A172 (cell line): ENCODE measurements around the gene SUOX. TPM values are rescaled to one million over a fixed set of nuclear protein-coding genes. Genes with fewer than 3 reads are reported as not detected.
A peak's percentile ranks its signal among the peaks of the same experiment; 100 is the strongest.
"Not testable (repeated sequence)": the region's sequence is repeated elsewhere in the genome, so short reads cannot be mapped to it uniquely, and the experiment has no call there.

ENCODE experiments used
- DNase-seq: peaks from one replicate; pipeline ENCODE4 v3.0.0-alpha.2; 2015; ENCODE audit warnings: low spot score
- total RNA-seq: library from RNA; depleted of rRNA; stranded (reverse); fragments of >200 nt; shearing (Covaris generic); gene quantifications from 2 replicates; pipeline ENCODE4 v1.2.3, GENCODE V29; 2014; rRNA removed

The SUOX gene
- 8.9 and 14.4 TPM in 2 replicates for total RNA-seq

DNA sequence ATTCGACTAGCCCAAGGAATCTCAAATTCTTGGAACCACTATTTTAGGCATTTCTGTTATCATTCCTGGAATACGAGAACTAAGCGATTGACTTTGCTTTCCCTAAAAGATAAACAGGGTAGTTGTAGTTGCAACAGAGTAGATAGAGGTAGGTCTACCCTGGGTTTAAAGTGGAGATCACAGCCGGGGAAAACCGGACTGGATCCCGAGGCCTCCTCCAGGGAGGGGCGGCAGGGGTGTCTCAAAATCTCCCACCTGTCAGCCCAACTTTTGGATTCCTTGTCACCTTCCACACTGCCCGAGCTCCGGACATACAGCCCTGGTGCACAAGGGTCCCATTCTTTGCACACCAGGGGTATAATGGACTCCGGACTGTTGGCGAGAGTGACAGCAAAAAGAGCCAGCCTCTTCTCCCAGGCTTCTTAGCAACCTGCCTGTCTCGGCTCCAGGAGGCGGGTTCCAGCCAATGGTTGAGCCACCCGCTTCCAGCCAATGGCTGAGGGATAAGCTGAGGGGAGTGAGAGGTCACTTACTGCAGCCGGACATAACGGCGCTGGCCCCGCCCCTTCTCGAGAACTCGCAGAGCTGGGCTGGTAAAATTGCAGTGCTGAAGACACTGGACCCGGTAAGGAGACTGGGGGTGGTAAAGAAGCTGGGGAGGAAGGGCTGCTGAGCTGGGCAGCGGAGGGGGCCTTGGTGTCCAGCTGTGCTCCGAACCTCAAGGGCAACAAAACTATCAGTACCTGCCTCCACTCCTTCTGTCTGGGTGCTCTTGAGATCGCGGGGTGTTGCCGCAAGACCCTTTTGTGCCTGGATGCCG lies at the start of gene SUOX:
TSS of gene SUOX (plus strand) at position 562 of the 820 bp plus-strand sequence. CDS start 4,946 bp downstream, outside the sequence.
- peak; percentile 95 for DNase-seq

DNA sequence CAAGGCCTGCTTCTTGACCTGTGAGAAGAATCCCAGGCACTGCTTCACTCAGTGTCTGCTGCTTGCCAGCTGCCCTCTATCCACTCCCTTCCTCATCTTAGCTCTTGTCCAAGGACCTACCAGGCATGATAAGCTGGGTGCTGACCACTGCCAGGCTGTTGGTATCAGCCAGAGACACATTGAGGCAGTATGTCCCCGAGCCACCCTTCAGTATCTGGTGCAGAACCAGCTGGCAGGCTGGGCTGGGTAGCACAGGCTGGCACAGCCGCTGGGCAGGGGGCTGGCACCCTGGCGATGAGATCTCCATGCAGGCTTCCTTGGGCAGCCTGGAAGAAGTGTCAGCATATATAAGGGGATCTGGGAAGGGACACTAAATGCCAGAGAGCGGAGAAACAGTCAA lies 41.7 kb upstream of the SUOX start:
- DNase-seq: no peak

DNA sequence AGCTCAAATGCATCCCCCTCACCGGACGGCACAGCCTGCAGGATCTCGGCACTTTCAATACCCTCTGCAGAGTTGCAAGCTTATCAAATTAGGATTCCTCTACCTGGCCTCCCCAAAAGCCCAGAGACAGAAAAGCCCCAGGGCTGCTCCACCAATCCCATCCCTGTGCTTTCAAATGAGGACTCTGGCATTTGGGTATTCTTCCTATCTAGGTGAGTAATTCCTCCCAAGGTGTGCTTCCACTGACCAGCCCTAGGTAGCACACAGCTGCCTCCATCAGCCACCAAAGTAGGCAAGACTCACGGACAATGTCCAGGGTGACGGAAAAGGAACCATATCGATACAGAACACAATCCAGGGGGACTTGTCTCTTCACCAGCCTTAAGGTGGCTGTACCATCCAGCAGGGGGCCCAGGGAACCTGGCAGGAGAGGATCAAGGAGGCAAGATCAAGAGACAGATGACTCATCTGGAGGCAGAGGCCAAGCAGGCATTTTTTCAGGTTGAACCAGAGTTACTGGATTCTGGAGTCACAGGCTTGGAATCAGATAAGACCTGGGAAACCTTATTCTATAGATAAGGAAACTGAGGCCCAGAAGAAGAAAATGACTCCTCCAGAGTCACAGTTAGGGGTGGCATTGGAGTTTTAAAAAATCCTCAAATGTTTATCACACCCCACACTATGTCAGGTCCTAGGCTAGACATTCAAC lies 41.1 kb upstream of the SUOX start:
- peak; percentile 65 for DNase-seq

DNA sequence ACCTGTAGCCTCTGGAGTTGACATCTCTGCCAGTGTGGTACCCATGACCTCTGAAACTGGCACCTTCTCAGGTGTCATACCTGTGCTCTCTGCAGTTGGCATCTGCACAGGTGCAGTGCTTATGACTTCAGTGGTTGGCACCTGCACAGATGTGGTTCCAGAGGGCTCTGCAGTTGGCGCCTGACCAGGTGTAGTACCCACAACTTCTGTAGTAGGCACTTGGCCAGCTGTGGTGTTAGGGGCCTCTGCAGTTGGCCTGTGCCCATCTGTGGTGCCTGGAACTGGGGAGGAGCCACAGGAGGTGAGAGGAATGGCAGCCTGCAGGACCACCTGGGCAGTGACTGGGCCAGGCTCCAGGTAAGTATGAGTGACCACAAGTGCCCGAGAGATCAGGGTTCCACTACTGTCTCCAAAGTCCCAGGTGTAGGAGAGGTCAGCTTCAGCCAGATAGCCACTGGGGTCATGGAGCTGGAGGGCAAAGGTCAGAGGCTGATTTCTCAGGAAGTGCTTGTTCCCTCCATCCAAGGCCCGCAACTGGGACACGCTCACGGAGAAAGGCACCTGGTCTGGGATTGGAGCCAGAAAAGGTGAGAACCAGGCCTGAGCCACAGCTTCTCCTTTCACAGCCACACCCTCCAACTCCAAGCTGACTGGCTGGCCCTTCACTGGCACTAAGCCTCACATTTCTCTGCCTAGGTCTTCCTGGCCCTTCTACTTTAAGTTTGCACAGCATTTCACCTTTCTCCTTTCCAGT lies 39.8 kb upstream of the SUOX start:
- DNase-seq: no peak

DNA sequence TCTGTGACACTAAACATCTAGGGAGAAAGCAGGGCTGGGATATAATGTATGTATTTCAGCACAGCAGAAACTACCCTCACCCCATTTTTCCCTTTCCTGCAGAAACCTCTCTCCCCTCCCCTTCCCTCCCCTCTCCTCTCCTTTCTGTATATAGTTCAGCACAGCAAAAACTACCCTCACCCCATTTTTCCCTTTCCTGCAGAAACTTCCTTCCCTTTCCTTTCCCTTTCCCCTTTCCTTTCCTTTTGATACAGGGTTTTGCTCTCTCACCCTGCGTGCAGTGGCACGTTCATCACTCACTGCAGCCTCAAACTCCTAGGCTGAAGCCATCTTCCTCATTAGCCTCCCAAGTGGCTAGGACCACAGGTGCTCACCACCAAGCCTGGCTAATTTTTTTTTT lies 33.3 kb upstream of the SUOX start:
- no peak for DNase-seq

DNA sequence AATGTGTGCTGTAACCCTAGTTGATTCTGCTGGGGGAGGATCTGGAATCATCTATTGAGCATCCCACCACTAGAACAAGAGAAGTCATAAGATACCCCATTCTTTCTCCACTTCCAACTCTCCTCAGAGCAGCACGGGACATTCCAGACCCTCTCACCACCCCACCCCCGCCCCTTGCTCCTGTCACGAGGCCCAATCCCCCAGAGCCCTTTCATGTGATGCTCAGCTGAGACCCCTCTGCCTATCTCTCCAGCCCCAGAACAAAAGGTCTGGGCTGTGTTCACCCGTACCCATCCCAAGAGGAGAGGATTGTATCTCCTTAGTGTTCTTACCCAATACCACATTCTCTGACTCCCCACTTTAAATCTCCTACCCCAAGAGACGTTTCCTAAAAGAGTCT lies 31.8 kb upstream of the SUOX start:
- no peak for DNase-seq

DNA sequence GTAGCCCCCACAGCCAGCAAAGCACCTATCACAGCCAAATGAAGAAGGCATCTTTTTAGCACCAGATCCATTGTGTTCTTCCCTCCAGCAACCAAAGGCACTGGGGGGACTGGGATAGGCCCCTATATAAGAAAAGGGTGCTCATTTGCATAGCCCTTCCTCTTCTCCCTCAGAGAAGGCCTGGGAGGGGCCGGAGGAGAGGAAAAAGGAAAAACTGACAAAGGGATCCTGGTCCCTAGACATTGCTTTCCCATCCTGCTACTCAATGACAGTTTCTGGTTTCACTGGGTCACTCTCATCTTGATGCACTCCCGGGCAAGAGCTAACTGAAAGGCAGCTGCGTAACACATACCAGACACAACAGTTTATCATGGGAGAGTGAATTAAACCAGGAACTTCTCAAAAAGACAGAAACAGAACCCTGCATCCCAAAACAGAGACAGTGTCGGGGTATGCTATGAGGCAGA lies 31.1 kb upstream of the SUOX start, which contains the start of gene PMEL:
TSS of gene PMEL (minus strand) at position 102 of the 467 bp plus-strand sequence. CDS start at position 71, 31 bp downstream.
- no peak for DNase-seq

DNA sequence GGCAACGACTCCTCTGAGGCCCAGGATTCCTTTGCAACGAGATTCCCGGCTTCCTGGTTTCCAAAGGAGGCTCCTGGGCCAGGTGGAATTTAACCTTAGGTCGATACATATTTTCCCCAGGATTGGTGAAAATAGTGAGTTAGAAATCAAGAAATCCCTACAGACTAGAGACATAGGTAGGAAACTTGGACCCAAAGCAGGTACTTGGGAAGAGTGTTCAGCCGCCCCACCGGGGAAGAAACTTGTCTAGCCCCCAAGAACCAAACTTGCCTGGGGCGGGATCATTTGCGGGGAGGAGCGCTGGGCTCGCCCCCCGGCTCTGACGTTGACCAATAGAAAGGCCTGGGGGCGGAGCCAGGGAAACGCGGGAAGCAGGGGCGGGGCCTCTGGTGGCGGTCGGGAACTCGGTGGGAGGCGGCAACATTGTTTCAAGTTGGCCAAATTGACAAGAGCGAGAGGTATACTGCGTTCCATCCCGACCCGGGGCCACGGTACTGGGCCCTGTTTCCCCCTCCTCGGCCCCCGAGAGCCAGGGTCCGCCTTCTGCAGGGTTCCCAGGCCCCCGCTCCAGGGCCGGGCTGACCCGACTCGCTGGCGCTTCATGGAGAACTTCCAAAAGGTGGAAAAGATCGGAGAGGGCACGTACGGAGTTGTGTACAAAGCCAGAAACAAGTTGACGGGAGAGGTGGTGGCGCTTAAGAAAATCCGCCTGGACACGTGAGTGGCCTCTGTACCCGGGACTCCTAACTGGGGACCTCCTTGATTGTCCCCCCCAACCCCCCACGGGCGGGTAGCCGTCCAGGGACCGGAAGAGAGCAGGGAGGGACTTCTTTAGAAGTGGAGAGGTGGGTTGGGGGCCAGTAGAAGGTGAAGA lies 30.4 kb upstream of the SUOX start, which contains the start of gene CDK2:
TSS of gene CDK2 (plus strand) at position 423 of the 874 bp plus-strand sequence. CDS start at position 602, 179 bp downstream.
- DNase-seq: peak; percentile 68

DNA sequence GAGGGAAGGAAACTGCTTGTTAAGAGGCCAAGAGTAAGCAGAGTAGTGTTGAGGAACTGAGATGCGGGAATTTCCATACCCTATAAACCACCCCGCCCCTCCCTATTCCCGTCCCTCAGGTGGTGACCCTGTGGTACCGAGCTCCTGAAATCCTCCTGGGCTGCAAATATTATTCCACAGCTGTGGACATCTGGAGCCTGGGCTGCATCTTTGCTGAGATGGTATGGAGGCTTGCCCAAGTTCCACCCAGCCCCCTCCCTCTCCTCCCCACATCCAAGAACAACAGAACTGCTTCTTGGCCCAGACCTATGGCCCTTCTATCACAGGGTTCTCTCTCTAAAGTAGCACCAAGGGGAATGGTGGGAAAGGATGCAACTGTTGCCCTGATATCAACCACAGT lies 27.7 kb upstream of the SUOX start:
- DNase-seq: no peak

DNA sequence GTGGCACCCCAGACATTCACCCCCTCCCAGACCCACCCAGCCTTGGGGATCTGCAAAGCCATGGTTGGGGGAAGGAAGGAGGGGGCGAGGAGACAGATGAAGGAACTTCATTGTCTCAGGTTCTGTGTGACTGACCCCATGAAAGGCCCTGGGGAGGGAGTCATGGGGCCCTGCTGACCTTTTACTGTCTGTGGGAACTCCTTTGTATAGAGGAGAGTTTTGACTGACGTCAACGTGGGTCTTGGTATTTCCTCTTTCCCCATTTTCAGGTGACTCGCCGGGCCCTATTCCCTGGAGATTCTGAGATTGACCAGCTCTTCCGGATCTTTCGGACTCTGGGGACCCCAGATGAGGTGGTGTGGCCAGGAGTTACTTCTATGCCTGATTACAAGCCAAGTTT lies 26.3 kb upstream of the SUOX start:
- DNase-seq: no peak

DNA sequence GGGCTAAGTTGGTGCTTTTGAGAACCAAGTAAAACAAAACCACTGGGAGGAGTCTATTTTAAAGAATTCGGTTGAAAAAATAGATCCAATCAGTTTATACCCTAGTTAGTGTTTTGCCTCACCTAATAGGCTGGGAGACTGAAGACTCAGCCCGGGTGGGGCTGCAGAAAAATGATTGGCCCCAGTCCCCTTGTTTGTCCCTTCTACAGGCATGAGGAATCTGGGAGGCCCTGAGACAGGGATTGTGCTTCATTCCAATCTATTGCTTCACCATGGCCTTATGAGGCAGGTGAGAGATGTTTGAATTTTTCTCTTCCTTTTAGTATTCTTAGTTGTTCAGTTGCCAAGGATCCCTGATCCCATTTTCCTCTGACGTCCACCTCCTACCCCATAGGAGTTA lies 25.0 kb upstream of the SUOX start:
- DNase-seq: peak; percentile 85

DNA sequence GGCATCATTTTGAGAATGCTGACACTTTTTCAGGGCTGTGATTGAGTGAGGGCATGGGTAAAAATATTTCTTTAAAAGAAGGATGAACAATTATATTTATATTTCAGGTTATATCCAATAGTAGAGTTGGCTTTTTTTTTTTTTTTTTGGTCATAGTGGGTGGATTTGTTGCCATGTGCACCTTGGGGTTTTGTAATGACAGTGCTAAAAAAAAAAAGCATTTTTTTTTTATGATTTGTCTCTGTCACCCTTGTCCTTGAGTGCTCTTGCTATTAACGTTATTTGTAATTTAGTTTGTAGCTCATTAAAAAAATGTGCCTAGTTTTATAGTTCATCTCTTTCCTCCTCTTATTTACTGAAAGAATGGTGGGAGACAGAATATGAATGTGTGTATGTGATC lies 24.6 kb upstream of the SUOX start:
- DNase-seq: no peak

DNA sequence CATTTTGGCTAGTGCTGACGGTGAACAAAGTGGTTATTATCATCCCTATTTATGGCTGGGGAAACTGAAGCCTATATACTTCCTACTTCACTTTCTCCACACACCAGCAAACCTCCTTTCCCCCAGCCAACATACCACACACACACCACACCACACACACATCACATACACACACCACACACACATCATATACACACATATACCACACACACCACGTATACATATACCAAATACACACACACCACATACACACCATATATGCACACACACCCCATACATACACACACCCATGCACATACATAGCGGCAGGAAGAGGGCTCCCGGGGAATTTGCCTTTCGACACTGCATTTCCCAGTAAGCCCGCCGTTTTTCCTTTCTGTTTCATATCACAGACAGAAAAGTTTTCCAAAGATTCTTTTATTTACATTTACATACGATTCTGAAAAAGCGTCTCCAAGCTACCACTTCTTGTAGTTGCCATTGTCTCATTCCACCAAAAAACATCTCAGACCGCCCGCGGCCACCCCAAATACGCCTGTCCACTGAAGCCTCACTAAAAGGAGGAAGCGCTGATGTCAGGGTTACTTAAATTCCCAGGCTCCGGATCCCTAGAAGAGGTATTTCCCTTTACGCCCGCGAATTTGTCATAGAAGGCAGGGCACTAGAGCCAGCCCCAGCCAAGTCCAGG lies 24.0 kb upstream of the SUOX start:
- DNase-seq: peak; percentile 12

DNA sequence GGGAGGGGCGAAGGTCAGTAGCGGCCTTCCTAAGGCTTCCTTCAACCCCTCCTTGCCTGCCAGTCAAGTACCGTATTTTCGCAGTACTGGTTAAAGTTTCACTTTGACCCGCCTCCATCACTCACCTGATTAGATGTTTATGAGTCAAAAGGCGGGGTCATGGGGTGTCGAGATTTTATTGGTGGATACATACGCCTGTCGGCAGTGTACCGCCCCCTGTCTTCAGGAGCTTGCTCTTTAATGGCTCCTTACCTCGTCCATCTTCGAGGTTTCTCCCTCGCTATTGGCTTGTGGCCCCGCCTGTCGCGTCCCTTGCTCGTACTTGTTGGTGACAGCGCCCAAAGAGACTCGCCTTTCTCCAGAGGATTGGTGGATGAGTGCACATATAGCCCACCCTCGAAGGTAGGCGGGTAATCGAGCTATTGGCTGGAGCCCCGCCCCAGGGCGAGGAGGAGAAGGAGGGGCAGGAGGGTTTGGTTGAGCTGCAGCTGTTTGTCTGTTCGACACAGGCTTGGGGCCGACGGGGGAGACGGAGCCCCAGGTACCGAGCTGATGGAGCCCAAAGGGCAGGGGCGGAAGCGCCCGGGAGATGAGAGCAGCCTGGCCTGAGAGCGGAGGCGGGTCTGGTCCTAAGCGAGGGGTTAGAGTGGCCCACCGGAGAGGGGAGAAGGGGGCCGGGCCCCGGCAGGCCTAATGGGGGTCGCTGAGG lies 23.3 kb upstream of the SUOX start, which contains the start of gene RAB5B:
TSS of gene RAB5B (plus strand) at position 480 of the 709 bp plus-strand sequence. CDS start 12,883 bp downstream, outside the sequence.
- peak; percentile 100 for DNase-seq

DNA sequence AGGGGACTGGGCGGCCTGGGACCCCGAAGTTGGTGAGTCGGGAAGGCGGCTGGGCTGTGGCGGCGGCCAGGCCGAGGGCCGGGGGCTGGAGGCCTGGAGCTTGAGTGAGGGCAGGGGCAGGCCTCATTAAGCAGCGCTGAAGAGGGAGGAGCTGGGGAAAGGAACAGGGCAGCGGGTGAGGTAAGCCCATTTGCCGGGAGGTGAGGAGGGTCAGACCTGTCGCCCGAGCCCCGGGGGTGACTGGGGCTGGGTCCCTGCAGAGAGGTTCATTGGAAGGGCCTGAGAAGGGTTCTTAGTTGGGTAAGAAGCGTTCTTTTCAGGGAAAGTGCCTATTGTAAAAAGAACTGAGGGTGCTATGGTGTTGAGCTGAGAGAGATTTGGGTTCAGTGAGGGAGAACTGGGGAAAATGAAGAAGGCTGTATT lies 22.8 kb upstream of the SUOX start:
- peak; percentile 33 for DNase-seq

DNA sequence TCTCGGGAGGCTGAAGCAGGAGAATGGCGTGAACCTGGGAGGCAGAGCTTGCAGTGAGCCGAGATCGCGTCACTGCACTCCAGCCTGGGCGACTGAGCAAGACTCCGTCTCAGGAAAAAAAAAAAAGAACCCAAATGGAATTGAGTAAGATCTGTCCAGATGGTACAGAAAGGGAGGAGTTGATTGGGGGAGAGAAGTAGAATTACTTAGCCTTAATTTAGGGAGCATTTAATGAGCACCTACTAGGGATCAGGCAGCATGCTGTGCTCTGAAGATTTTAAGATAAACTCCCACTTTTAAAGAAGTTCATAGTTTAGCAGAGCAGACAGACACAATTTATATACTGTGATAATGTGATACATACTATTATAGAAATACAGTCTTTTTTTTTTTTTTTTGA lies 18.7 kb upstream of the SUOX start:
- DNase-seq: no peak

DNA sequence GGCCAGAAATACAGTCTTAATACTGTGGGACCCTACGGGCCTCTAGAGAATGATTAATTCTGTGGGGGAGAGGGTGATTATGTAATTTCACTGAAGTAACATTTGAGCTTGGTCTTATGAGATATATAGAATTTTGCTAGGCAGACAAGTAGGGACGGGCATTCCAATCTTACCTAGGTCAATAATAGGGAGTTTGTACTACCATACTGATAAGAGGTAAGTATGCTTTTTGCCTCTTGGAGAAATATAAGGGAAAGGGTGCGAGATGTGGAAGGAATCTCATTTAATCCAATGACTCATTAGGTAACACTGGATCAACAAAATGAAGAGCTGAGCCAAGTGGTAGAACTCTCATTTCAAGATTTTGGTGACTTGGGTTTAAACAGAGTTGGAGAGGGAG lies 18.0 kb upstream of the SUOX start:
- DNase-seq: no peak

DNA sequence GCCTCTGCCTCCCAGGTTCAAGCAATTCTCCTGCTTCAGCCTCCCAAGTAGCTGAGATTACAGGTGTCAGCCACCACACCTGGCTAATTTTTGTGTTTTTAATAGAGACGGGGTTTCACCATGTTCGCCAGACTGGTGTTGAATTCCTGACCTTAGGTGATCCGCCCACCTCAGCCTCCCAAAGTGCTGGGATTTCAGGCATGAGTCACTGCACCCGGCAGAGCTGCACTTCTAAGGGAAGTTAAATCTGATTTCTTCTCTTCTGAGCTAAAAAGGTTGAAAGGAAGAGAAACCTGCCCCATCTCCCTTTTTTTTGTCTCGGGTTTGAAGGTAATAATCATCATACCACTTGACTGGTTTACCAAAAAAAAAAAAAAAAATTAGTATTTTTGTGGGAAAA lies 15.2 kb upstream of the SUOX start:
- not testable (repeated sequence) for DNase-seq

DNA sequence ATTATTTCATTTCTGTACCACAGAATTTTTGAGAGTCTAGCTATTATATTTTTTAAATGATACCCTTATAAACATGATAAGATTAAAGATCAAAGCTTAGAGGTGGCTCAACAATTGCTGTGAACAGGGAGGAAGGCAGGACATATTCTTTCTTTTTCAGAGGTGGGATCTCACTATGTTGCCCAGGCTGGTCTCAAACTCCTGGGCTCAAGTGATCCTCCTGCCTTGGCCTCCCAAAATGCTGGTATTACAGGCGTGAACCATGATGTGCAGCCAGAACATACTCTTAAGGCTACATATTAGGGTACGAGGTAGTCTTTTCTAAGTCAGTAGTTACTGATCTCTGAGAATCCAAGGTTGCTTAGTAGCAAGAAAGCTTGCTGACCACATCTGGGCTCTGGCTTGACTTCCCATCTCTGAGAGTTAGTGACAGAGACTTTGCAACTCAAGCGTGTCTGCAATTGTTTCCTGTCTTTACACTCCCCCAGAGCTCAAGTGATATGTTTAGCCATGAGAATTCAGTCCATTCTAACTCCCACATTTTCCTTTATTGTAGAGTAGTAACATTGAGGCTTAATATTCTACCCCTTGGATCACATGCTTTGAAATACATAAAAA lies 14.6 kb upstream of the SUOX start:
- DNase-seq: no peak
